ENCODE results near the gene PINLYP.

PINLYP gene

DNA sequence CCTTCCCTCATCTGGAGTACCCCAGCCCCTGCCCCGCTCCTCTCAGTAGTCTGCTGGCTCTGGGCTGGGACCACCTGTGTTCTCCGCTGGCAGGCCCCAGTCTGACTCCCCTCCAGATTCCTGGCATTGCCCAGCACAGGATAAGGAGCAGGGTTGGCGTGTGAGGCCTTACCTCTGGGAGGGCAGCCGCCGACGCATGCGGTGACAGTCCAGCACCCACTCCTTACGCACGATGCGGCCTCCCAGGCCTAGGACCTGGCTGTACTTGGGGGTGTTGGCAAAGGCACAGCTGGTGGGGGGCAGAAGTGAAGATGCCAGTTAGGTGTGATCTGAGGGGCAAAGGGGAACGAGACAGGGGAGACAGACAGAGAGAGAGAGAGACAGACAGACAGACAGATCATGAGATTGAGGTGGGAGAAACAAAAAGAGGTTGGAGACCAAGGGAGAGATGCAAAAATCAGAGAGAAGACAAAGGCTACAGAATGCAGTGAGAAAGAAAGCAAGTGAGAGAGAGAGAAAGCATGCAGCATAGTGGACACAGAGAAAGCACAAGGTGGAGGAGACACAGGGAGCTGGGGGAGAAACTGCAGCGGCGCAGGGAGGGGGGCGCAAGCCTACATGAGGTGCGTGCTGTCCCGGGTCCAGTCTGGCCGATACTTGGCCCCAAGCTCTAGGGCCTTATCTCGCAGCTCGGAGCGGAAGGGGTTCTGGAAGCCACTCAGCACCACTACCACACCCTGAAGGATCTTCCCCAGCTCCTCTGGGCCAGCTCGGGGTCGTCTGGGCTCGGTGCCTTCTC lies 24.0 kb upstream of the PINLYP start:
- 94% methylated on average over 22 of the region's 23 CpGs for WGBS (ENCODE audit: insufficient coverage)
- Histone ChIP-seq H3K27ac (ENCODE audit: insufficient read depth in 1 of 2, low read depth in 1 of 2, low read length in 2 of 2, poor library complexity in 1 of 2, severe bottlenecking in 2 of 2) (no peak overlapping the region), H3K36me3 (ENCODE audit: control insufficient read depth in 4 of 4, insufficient read depth in 4 of 4, low read length in 3 of 4) (peaks cover 4 to 58% (median 40%) of the 10 kb centered on the region in 4 experiments), H3K4me3 (ENCODE audit: control insufficient read depth in 1 of 7, extremely low read depth in 1 of 7, insufficient read depth in 4 of 7, low read depth in 2 of 7, low read length in 6 of 7) (no peak overlapping the region), H3K9me3 (ENCODE audit: control extremely low read depth in 1 of 5, control insufficient read depth in 4 of 5, insufficient read depth in 2 of 5, low read depth in 1 of 5, low read length in 4 of 5) (no peaks in the 10 kb centered on the region), H3K27me3 (replicated peaks in 2 of 5; ENCODE audit: control insufficient read depth in 4 of 5, insufficient read depth in 5 of 5, low read length in 4 of 5) (no peaks in the 10 kb centered on the region), H3K4me1 (ENCODE audit: control extremely low read depth in 1 of 4, control insufficient read depth in 4 of 4, insufficient read depth in 4 of 4, low read length in 3 of 4) (no peaks in the 10 kb centered on the region)
- ChIA-PET POLR2A (no interaction called here), CTCF (interaction anchor here (7.7 to 14.5 kb wide), 2 partner anchors 14 to 42 kb away, joined by 111 to 247 read pairs; partner anchors contain the start of genes IRGQ, ZNF575 and ZNF576)
- DNase-seq, result no peak

- H3K27me3 ChIP-seq (replicated peaks in 2 of 5; ENCODE audit: control insufficient read depth in 4 of 5, insufficient read depth in 5 of 5, low read length in 4 of 5), result no peaks in the 10 kb centered on the region
- H3K4me3 ChIP-seq (ENCODE audit: control insufficient read depth in 1 of 7, extremely low read depth in 1 of 7, insufficient read depth in 4 of 7, low read depth in 2 of 7, low read length in 6 of 7), result no peak overlapping the region
- no peak for DNase-seq
- 82% methylated on average over 2 of the region's 3 CpGs for WGBS (ENCODE audit: insufficient coverage)
- no peaks in the 10 kb centered on the region for H3K9me3 ChIP-seq (ENCODE audit: control extremely low read depth in 1 of 5, control insufficient read depth in 4 of 5, insufficient read depth in 2 of 5, low read depth in 1 of 5, low read length in 4 of 5)
- no peaks in the 10 kb centered on the region for H3K4me1 ChIP-seq (ENCODE audit: control extremely low read depth in 1 of 4, control insufficient read depth in 4 of 4, insufficient read depth in 4 of 4, low read length in 3 of 4)
- H3K36me3 ChIP-seq (ENCODE audit: control insufficient read depth in 4 of 4, insufficient read depth in 4 of 4, low read length in 3 of 4), result peaks cover 4 to 56% (median 38%) of the 10 kb centered on the region in 4 experiments
- POLR2A ChIA-PET, result no interaction called here
- no peak overlapping the region for H3K27ac ChIP-seq (ENCODE audit: insufficient read depth in 1 of 2, low read depth in 1 of 2, low read length in 2 of 2, poor library complexity in 1 of 2, severe bottlenecking in 2 of 2)
- CTCF ChIA-PET, result interaction anchor here (0.8 to 14.5 kb wide), 3 partner anchors 14 to 116 kb away, joined by 3 to 247 read pairs (median 111); partner anchors contain the start of genes IRGQ, ZNF575 and ZNF576
Measured at GRCh38 chr19:43552198-43552450, 23.5 kb upstream of the PINLYP start.

DNA sequence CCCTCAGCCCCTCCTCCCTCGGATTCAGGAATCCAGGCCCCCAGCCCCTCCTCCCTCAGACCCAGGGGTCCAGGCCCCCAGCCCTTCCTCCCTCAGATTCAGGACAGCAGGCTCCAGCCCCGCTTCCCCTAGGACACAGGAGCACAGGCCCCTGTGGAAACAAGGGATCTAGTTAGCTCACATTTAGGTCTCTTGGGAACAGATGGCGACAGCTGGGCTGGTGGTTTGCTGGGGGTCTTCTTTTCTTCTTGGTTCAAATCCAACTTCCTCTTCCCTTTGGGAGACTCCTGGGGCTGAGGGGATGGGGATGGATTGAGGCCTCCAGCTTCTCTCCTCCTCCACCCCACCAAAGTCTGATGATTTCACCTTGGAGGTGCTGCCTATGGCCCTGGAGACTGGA lies 23.0 kb upstream of the PINLYP start:
- WGBS (ENCODE audit: insufficient coverage), result no CpG with 5 or more reads among the region's 3 CpGs

GRCh38 chr19:43553656-43554055 lies 21.9 kb upstream of the PINLYP start:
- no peaks in the 10 kb centered on the region for H3K4me1 ChIP-seq (ENCODE audit: control extremely low read depth in 1 of 4, control insufficient read depth in 4 of 4, insufficient read depth in 4 of 4, low read length in 3 of 4)
- WGBS (ENCODE audit: insufficient coverage), result 100% methylated on average over 3 of the region's 4 CpGs
- no peak for DNase-seq
- H3K4me3 ChIP-seq (ENCODE audit: control insufficient read depth in 1 of 7, extremely low read depth in 1 of 7, insufficient read depth in 4 of 7, low read depth in 2 of 7, low read length in 6 of 7), result no peak overlapping the region
- peaks cover 4 to 63% (median 41%) of the 10 kb centered on the region in 4 experiments for H3K36me3 ChIP-seq (ENCODE audit: control insufficient read depth in 4 of 4, insufficient read depth in 4 of 4, low read length in 3 of 4)
- H3K9me3 ChIP-seq (ENCODE audit: control extremely low read depth in 1 of 5, control insufficient read depth in 4 of 5, insufficient read depth in 2 of 5, low read depth in 1 of 5, low read length in 4 of 5), result no peaks in the 10 kb centered on the region
- ChIA-PET CTCF (interaction anchor here (0.6 to 14.5 kb wide), 6 partner anchors 10 to 73 kb away, joined by 3 to 247 read pairs (median 4); partner anchors contain the start of genes IRGQ, ZNF575 and ZNF576), POLR2A (interaction anchor here (0.7 kb wide), 1 partner anchor 43 kb away, joined by 3 read pairs; no protein-coding TSS in a partner anchor)
- no peak overlapping the region for H3K27ac ChIP-seq (ENCODE audit: insufficient read depth in 1 of 2, low read depth in 1 of 2, low read length in 2 of 2, poor library complexity in 1 of 2, severe bottlenecking in 2 of 2)
- no peaks in the 10 kb centered on the region for H3K27me3 ChIP-seq (replicated peaks in 2 of 5; ENCODE audit: control insufficient read depth in 4 of 5, insufficient read depth in 5 of 5, low read length in 4 of 5)

More for the DNA sequence above, 23.0 kb upstream of the PINLYP start:
- ChIA-PET CTCF (interaction anchor here (0.8 to 14.5 kb wide), 6 partner anchors 11 to 116 kb away, joined by 3 to 247 read pairs (median 4); partner anchors contain the start of genes IRGQ, ZNF575 and ZNF576), POLR2A (no interaction called here)
- Histone ChIP-seq H3K27me3 (replicated peaks in 2 of 5; ENCODE audit: control insufficient read depth in 4 of 5, insufficient read depth in 5 of 5, low read length in 4 of 5) (no peaks in the 10 kb centered on the region), H3K27ac (ENCODE audit: insufficient read depth in 1 of 2, low read depth in 1 of 2, low read length in 2 of 2, poor library complexity in 1 of 2, severe bottlenecking in 2 of 2) (no peak overlapping the region), H3K4me1 (ENCODE audit: control extremely low read depth in 1 of 4, control insufficient read depth in 4 of 4, insufficient read depth in 4 of 4, low read length in 3 of 4) (no peaks in the 10 kb centered on the region), H3K4me3 (ENCODE audit: control insufficient read depth in 1 of 7, extremely low read depth in 1 of 7, insufficient read depth in 4 of 7, low read depth in 2 of 7, low read length in 6 of 7) (no peak overlapping the region), H3K9me3 (ENCODE audit: control extremely low read depth in 1 of 5, control insufficient read depth in 4 of 5, insufficient read depth in 2 of 5, low read depth in 1 of 5, low read length in 4 of 5) (no peaks in the 10 kb centered on the region), H3K36me3 (ENCODE audit: control insufficient read depth in 4 of 4, insufficient read depth in 4 of 4, low read length in 3 of 4) (peaks cover 4 to 59% (median 38%) of the 10 kb centered on the region in 4 experiments)
- DNase-seq, result no peak

DNA sequence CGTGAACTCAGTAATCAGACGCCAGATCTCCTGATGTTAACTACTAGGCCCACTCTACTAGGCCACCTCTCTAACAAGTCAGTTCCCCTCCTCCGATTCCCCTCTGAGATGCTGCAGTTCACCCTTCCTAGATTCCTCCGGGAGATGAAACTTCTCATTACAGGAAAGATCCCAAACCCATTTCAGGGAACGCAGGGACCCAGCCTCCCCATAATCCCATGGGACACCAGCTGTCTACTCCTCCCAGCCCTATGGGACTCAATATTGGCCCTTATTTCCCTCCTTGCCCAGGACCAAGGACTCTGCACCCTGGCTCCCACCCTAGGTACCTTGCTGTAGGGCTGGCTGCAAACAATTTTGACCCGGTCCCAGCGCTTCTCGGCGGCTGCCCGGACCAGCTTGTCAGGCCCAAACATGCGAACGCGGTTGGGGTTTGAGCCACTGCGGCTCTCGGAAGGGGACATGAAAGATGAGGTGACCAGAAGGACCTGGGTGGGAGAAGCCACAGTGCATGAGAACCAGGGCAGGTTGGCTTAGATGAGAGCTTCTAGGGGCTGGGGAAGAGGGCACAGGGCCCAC lies 21.2 kb upstream of the PINLYP start:
- Histone ChIP-seq H3K36me3 (ENCODE audit: control insufficient read depth in 4 of 4, insufficient read depth in 4 of 4, low read length in 3 of 4) (peaks cover 4 to 60% (median 39%) of the 10 kb centered on the region in 4 experiments), H3K4me1 (ENCODE audit: control extremely low read depth in 1 of 4, control insufficient read depth in 4 of 4, insufficient read depth in 4 of 4, low read length in 3 of 4) (no peaks in the 10 kb centered on the region), H3K27ac (ENCODE audit: insufficient read depth in 1 of 2, low read depth in 1 of 2, low read length in 2 of 2, poor library complexity in 1 of 2, severe bottlenecking in 2 of 2) (no peak overlapping the region), H3K27me3 (replicated peaks in 2 of 5; ENCODE audit: control insufficient read depth in 4 of 5, insufficient read depth in 5 of 5, low read length in 4 of 5) (no peaks in the 10 kb centered on the region), H3K9me3 (ENCODE audit: control extremely low read depth in 1 of 5, control insufficient read depth in 4 of 5, insufficient read depth in 2 of 5, low read depth in 1 of 5, low read length in 4 of 5) (no peaks in the 10 kb centered on the region), H3K4me3 (ENCODE audit: control insufficient read depth in 1 of 7, extremely low read depth in 1 of 7, insufficient read depth in 4 of 7, low read depth in 2 of 7, low read length in 6 of 7) (no peak overlapping the region)
- WGBS (ENCODE audit: insufficient coverage), result 96% methylated on average over 15 of the region's 15 CpGs
- no peak for DNase-seq
- POLR2A ChIA-PET, result interaction anchor here (1.4 kb wide), 1 partner anchor 41 kb away, joined by 8 read pairs; no protein-coding TSS in a partner anchor
- CTCF ChIA-PET, result interaction anchor here (0.7 to 14.5 kb wide), 15 partner anchors 9 to 114 kb away, joined by 3 to 247 read pairs (median 9); partner anchors contain the start of genes IRGQ, ZNF575 and ZNF576

- 40% methylated on average over 6 of the region's 8 CpGs for WGBS (ENCODE audit: insufficient coverage)
- Histone ChIP-seq H3K27ac (ENCODE audit: insufficient read depth in 1 of 2, low read depth in 1 of 2, low read length in 2 of 2, poor library complexity in 1 of 2, severe bottlenecking in 2 of 2) (no peak overlapping the region), H3K9me3 (ENCODE audit: control extremely low read depth in 1 of 5, control insufficient read depth in 4 of 5, insufficient read depth in 2 of 5, low read depth in 1 of 5, low read length in 4 of 5) (no peaks in the 10 kb centered on the region), H3K27me3 (replicated peaks in 2 of 5; ENCODE audit: control insufficient read depth in 4 of 5, insufficient read depth in 5 of 5, low read length in 4 of 5) (no peaks in the 10 kb centered on the region), H3K4me1 (ENCODE audit: control extremely low read depth in 1 of 4, control insufficient read depth in 4 of 4, insufficient read depth in 4 of 4, low read length in 3 of 4) (peaks cover 0 to under 1% (median 0%) of the 10 kb centered on the region in 4 experiments), H3K4me3 (ENCODE audit: control insufficient read depth in 1 of 7, extremely low read depth in 1 of 7, insufficient read depth in 4 of 7, low read depth in 2 of 7, low read length in 6 of 7) (no peak overlapping the region), H3K36me3 (ENCODE audit: control insufficient read depth in 4 of 4, insufficient read depth in 4 of 4, low read length in 3 of 4) (peaks cover 4 to 58% (median 34%) of the 10 kb centered on the region in 4 experiments)
- POLR2A ChIA-PET, result interaction anchor here (0.7 to 1.4 kb wide), 2 partner anchors 35 to 40 kb away, joined by 3 to 8 read pairs; no protein-coding TSS in a partner anchor
- peak; percentile 79 to 92 (median 87) for DNase-seq
- CTCF ChIA-PET, result interaction anchor here (0.7 to 14.5 kb wide), 22 partner anchors 8 to 123 kb away, joined by 3 to 247 read pairs (median 6); partner anchors contain the start of genes IRGQ, PINLYP, XRCC1 and ZNF575
Measured at GRCh38 chr19:43555185-43555770, 20.3 kb upstream of the PINLYP start.
